NCI-H524 treated with DMSO at 0.1 percent for 48 hours (cell line): ENCODE measurements around the gene SPOCK3.
"Not testable (repeated sequence)": the region's sequence is repeated elsewhere in the genome, so short reads cannot be mapped to it uniquely, and the experiment has no call there.

Source experiments
- DNase-seq: peaks from one replicate; lab custom pipeline; 2025; lab: John Stamatoyannopoulos, UW

SPOCK3 gene

DNA sequence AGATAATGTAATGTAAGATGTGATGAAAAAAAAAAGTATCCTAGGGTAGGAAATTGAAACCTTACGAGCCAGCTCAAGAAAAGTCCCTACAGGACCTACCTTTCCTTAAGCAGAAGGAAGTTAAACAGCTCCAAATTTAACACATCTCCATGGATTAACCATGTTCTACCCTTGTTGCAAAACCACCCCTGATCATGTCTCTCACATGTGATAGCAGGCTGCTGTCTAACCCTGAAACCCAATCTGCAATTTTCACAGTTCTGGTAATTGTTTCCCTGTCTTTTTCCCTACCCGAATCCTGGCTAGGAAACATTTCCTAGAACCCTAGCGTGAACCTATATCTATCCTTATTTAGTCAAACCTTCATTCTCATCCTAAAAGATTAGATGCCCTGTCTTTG is 198.9 kb downstream of the SPOCK3 start:
- no peak for DNase-seq

GRCh38 chr4:167034983-167035382 is 199.3 kb downstream of the SPOCK3 start:
- DNase-seq = no peak

GRCh38 chr4:167032871-167033270 is 201.4 kb downstream of the SPOCK3 start:
- no peak for DNase-seq

GRCh38 chr4:167031534-167032156 is 202.6 kb downstream of the SPOCK3 start:
- DNase-seq = no peak

- no peak for DNase-seq
These were observed 205.3 kb downstream of the SPOCK3 start for GRCh38 chr4:167028976-167029375.

GRCh38 chr4:167025670-167026069 is 208.6 kb downstream of the SPOCK3 start:
- DNase-seq = no peak

GRCh38 chr4:167023364-167023925 is 210.8 kb downstream of the SPOCK3 start:
- no peak for DNase-seq

- DNase-seq = no peak
These were observed 212.6 kb downstream of the SPOCK3 start for GRCh38 chr4:167021545-167022155.

- DNase-seq = no peak
These were observed 213.9 kb downstream of the SPOCK3 start for GRCh38 chr4:167020410-167020809.

DNA sequence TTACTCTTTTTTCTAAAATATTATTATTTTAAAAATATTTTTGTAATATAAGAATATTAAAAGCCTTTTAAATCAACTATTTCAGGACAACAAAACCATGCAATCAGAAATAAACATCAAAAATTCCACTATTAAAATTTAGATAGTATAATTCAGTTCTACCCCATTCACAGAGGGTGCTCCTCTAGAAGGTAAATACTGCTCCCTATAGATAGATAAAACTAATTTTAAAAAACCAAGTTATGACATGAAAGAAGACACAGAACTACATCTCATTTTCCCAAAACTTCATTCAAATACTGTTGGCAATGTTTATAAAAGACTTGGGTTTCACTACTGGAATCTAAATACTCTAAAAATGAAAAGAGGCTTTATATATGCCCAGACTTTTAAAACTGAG is 219.3 kb downstream of the SPOCK3 start:
- DNase-seq = no peak

DNA sequence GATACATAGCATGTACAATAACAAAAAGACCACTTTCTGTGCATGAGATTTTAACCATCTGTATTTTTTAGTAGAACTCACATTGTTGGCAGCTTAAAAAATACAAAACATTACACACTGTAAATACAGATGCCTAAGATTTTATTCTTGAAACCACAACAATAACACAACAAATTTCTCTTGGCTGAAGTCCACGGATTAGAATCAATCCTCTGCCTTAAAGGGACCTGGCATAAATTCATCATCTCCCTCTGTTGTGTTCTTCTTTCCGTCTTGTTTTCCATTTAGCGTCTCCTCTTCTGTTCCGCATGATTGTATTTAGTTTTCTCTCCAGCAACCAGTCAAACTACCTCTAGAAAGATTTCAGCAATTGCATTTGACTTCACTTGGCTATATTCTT is 231.0 kb downstream of the SPOCK3 start:
- DNase-seq = no peak

DNA sequence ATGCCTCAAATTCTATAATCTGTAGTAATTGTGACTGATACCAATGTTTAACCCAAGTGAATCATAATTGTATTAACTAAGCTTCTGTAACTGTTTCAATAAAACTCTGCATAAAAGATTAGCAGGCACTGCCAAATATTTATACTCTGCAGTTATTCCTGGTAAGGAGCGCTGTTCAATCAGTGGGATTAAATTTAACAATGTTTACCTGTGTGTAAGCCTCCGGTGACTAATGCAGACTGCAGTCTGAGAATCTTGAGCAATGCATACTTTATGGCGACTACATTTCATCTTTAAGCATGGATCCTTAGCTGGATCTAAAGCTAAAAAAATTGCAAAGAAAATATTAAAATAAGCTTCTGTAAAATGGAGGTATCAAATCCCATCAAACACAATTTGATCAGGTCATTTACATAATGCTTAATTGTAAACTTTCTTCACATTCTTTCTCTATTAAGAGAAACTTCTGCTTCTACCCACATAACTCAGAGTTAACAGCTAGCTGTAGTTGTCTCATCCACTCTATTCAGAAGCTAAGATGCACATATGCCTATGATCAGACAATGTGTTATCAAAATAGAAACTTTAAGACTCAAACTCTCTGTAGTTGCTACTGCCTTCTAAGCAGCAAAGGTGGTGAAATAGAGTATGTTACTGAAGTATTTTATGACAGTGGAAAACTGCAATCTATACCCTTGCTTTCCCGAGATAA is 234.0 kb downstream of the SPOCK3 start:
- DNase-seq = no peak

GRCh38 chr4:166996216-166996615 is 238.1 kb downstream of the SPOCK3 start:
- DNase-seq = no peak

- DNase-seq = no peak
These were observed 239.6 kb downstream of the SPOCK3 start for GRCh38 chr4:166994686-166995085.

DNA sequence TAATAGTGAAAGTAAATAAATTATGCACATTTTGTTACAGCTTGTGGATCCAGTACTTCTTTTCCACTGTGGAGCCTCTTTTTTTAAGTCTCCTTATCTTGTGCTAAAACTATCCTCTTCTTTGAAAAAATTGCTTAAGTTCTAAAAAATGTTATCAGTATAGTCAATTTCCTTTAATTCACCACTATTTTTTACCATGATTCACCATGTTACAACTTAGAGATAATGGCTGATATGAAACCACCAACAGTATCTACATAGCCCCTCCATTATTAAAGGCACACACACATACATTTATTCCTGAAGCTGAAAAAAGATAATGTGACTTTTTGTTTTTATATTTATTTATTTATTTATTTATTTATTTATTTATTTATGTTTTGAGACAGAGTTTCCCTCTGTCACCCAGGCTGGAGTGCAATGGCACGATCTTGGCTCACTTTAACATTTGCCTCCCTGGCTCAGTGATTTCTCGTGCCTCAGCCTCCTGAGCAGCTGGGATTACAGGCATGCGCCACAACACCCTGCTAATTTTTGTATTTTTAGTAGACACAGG is 243.2 kb downstream of the SPOCK3 start:
- DNase-seq = no peak

DNA sequence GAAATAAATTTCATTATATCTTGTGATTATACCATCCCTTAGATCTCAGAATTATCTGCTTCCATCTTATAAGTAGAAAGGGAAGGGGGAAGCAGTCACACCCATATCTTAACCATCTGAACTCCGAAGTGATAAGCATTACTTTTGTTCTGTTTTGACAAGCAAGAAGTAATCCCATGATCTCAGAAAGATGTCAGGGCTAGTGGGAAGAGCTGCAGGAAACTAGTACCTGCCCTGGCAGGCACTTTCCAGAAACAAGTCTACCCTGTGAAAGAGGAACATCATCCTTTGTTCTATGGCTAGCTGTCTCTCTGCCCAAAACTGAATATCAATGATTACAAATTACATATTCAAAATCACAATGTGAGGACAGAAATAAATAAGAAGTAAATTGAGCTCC is 244.4 kb downstream of the SPOCK3 start:
- DNase-seq = no peak

DNA sequence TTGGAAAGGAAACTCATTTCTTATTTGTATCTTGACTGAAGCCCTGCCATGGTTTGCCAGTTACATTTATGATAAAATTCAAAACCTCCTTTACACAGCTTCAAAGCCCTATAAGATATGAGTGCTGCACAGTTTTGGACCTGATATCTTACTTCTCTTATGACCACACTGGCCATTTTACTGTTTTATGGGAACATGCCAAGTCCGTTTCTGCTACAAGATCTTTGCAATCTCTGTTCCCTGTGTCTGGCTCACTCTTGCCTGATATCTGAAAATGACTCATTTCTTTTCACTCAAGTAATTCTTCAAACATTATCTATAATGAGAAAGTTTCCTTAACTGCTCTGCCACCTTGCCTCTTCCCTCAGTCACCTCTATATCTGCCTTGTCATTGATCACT is 247.3 kb downstream of the SPOCK3 start:
- DNase-seq = no peak

- DNase-seq = no peak
These were observed 252.4 kb downstream of the SPOCK3 start for GRCh38 chr4:166981847-166982246.

DNA sequence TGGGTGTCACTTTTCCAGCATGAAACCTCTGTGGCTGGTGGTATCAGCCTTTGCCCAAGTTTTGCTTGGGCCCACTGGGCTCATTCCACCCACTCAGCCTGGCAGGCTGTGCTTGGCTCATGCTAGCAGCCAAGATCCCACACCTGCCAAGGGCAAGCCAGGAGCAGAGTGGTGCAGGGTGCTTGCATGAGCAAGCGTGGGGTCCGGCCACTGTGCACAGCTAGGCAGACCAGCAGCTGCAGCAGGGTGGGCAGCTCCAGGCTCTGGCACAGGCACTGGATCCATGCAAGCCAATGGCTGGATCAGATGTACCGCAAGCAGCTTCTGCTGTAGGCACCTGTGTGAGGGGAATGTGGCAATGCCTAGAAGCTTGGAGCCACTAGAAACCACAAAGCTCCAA is 253.9 kb downstream of the SPOCK3 start:
- DNase-seq = no peak

DNA sequence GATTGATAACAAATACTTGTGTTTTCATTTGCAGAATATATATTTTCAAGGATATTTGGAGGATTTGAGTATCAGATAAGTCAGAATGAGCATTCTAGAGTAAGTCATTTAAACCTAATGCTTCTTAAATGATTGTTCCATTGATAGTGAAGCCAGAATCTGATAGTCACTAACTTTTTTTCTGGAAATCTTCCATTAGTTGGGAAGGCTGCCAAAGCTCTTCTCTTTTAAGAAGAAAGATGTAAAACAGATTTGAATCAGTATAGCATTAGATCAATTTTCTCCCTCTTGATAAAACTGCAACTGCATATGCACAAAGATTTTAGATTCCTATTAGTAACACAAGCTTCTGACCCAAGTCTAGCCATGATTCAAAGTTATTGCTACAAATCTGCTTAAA is 256.7 kb downstream of the SPOCK3 start:
- no peak for DNase-seq

DNA sequence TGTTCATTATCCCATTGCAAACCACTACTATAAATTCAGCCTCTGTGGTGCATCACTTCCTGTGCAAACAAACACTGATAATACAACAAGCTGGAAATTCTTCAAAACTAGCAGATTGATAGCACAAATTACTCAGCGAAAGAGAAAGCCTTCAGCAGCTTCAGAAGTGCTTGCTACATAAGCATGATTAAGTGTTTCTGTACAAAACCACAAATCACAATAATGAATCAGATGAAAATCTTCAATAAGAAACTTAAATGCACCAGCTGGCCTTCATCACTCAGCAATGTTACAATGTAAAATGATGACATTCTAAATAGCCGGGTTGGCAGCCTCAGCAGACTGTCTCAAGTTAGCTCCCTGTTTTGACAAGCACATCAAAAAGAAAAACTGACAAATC is 262.2 kb downstream of the SPOCK3 start:
- no peak for DNase-seq

DNA sequence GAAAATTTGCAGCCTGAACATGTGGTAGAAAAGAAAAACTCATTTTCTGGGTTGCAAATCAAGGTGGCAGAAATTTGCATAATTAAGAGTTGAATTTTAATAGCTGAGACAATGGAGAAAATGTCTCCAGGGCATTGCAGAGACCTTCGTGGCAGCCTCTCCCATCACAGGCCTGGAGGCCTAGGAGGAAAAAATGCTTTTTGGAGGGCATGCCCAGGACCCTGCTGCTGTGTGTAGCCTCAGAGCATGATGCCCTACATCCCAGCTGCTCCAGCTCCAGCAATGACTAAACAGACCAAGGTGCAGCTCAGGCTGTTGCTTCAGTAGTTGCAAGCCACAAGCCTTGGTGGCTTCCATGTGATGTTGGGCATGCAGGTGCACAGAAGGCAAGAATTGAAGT is 266.1 kb downstream of the SPOCK3 start:
- DNase-seq = not testable (repeated sequence)

DNA sequence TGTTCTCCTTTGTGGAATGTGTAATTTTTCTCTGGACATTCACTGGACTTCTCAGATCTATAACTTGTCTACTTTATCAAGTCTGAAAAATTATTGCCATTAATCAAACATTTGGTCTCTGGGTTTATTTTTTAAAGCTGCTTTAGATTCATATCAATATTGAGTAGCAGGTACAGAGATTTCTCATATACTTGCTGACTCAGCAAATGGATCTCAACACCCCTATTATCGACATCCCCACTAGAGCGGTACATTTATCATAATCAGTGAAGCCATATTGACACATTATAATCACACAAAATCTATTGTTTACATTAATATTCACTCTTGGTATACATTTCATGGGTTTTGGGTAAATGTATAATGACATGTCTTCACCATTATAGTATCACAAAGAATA is 268.7 kb downstream of the SPOCK3 start:
- no peak for DNase-seq
